ENCODE measurements around the gene APMAP.

The APMAP gene

DNA sequence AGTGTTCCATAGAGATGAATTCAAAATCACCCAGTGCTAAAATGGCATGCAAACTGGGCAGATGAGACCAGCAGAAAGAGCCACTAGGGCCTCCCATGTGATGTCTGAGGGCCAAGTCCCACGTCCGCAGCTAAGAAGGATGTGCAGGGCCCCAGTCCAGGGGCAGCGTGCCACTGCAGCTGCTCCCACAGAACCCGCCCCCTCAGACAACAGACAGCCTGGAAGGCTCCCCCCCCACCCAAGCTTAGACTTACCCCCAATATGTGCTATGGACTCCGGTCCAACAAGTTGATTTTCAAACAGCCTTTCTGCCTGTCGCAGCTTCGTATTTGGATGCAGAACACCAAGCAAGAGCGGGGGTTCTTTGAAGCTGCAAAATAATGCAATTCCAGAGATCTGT lies 14.0 kb downstream of the APMAP start:
- in situ Hi-C loops (cut with MboI; ENCODE audit: low pct_unique_long_range_greater_than_20kb, low sequenced_read_pairs, unreplicated experiment), result loop anchor here (25.0 kb wide), 2 partner anchors 209 to 434 kb away; partner anchors contain the start of genes ENTPD6 and GINS1
- no peak for DNase-seq (ENCODE audit: low spot score)

GRCh38 chr20:24977797-24978196 lies 14.8 kb downstream of the APMAP start:
- TF ChIP-seq, protein P1, sequence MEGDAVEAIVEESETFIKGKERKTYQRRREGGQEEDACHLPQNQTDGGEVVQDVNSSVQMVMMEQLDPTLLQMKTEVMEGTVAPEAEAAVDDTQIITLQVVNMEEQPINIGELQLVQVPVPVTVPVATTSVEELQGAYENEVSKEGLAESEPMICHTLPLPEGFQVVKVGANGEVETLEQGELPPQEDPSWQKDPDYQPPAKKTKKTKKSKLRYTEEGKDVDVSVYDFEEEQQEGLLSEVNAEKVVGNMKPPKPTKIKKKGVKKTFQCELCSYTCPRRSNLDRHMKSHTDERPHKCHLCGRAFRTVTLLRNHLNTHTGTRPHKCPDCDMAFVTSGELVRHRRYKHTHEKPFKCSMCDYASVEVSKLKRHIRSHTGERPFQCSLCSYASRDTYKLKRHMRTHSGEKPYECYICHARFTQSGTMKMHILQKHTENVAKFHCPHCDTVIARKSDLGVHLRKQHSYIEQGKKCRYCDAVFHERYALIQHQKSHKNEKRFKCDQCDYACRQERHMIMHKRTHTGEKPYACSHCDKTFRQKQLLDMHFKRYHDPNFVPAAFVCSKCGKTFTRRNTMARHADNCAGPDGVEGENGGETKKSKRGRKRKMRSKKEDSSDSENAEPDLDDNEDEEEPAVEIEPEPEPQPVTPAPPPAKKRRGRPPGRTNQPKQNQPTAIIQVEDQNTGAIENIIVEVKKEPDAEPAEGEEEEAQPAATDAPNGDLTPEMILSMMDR (IDR thresholded peaks at IDR 0.05; ENCODE audit: extremely low read depth, insufficient read depth, missing control alignments), result no peak
- no peak for DNase-seq (ENCODE audit: low spot score)
- in situ Hi-C loops (cut with MboI; ENCODE audit: low pct_unique_long_range_greater_than_20kb, low sequenced_read_pairs, unreplicated experiment), result loop anchor here (25.0 kb wide), 2 partner anchors 210 to 435 kb away; partner anchors contain the start of genes ENTPD6 and GINS1

More for the DNA sequence above, 14.0 kb downstream of the APMAP start:
- TF ChIP-seq, protein P1 (IDR thresholded peaks at IDR 0.05; ENCODE audit: extremely low read depth, insufficient read depth, missing control alignments), result no peak

- DNase-seq (ENCODE audit: low spot score), result no peak
- TF ChIP-seq, protein P1 (IDR thresholded peaks at IDR 0.05; ENCODE audit: extremely low read depth, insufficient read depth, missing control alignments), result no peak
- in situ Hi-C loops (cut with MboI; ENCODE audit: low pct_unique_long_range_greater_than_20kb, low sequenced_read_pairs, unreplicated experiment), result loop anchor here (25.0 kb wide), 2 partner anchors 210 to 435 kb away; partner anchors contain the start of genes ENTPD6 and GINS1
Measured at GRCh38 chr20:24977336-24977735, 15.2 kb downstream of the APMAP start.

DNA sequence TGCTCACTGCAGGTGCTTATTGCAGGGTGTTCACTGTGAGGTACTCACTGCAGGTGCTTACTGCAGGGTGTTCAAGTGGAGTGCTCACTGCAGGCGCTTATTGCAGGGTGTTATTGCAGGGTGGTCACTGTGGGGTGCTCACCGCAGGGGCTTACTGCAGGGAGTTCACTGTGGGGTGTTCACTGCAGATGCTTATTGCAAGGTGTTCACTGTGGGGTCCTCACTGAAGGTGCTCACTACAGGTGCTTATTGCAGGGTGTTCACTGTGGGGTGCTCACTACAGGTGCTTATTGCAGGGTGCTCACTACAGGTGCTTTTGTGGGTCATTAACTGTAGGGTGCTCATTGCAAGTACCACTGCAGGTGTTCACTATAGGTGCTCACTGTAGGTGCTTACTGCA lies 20.2 kb downstream of the APMAP start:
- in situ Hi-C loops (cut with MboI; ENCODE audit: low pct_unique_long_range_greater_than_20kb, low sequenced_read_pairs, unreplicated experiment), result no loop called here
- DNase-seq (ENCODE audit: low spot score), result no peak
- TF ChIP-seq, protein P1 (IDR thresholded peaks at IDR 0.05; ENCODE audit: extremely low read depth, insufficient read depth, missing control alignments), result no peak

DNA sequence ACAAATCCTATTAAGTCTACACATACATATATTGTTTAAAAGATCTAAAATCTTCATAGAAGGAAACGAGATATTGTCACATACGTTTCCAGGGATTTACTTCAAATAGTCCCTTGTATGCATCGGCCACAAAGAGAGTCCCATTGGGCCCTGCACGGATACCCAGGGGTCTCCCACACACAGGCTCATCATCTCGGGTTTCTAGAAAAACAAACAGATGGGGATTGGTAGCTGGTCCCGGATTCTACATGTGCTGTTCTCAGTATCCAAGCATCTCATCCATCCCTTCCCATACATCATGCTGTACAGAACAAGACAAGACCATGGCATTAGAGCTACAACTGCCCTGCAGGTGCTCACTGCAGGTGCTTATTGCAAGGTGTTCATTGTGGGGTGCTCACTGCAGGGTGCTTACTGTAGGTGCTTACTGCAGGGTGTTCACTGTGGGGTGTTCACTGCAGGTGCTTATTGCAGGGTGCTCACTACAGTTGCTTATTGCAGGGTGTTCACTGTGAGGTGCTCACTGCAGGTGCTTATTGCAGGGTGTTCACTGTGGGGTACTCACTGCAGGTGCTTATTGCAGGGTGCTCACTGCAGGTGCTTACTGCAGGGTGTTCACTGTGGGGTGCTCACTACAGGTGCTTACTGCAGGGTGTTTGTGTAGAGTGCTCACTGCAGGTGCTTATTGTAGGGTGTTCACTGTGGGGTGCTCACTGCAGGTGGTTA lies 21.0 kb downstream of the APMAP start:
- in situ Hi-C loops (cut with MboI; ENCODE audit: low pct_unique_long_range_greater_than_20kb, low sequenced_read_pairs, unreplicated experiment), result no loop called here
- TF ChIP-seq, protein P1 (IDR thresholded peaks at IDR 0.05; ENCODE audit: extremely low read depth, insufficient read depth, missing control alignments), result no peak
- no peak for DNase-seq (ENCODE audit: low spot score)

DNA sequence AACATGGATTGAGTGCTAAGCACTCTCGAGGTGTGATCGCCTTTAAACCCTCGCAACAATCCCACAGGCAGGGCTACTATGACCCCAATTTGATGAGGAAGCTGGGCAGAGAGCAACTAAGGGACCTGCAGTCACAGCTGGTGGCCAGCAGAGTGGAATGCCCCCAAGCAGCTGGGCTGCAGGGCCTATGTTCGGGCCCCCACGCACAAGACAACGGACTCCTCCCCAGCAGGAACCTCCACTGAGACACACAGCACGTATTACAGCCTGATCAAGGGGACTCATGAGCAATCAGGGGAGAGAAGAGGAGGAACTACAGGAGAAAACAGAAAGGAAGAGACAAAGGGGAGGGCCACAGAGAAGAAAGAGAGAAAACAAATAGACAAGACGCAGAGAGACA lies 21.8 kb downstream of the APMAP start:
- TF ChIP-seq, protein P1 (IDR thresholded peaks at IDR 0.05; ENCODE audit: extremely low read depth, insufficient read depth, missing control alignments), result no peak
- no peak for DNase-seq (ENCODE audit: low spot score)
- in situ Hi-C loops (cut with MboI; ENCODE audit: low pct_unique_long_range_greater_than_20kb, low sequenced_read_pairs, unreplicated experiment), result no loop called here
